Measurements from ENCODE around the gene LPAR2. TPM values are rescaled to one million over a fixed set of nuclear protein-coding genes. Genes with fewer than 3 reads are reported as not detected.
A peak's percentile ranks its signal among the peaks of the same experiment; 100 is the strongest.

Gene LPAR2
- total and polyA plus RNA-seq, 10 of the 15 experiments (the other 5 are each of a cell fraction or from before 2014, with no cell fraction given), result 0.98 to 23.8 (median 10.2) TPM

- TF ChIP-seq GATAD2B (conservative IDR thresholded peaks at IDR 0.05; ENCODE audit: low read depth) (peak; percentile 6; the same call in 1 of the 2 replicates), JUND (IDR thresholded peaks at IDR 0.05; ENCODE audit: low read depth, low read length) (peak; percentile 73; the same call in 1 of the 2 replicates), WRNIP1 (IDR thresholded peaks at IDR 0.05; ENCODE audit: borderline replicate concordance, low read depth, low read length) (no peak), YBX1 (IDR thresholded peaks at IDR 0.05) (no peak), KAT2A (conservative IDR thresholded peaks at IDR 0.05; ENCODE audit: control insufficient read depth, low read depth, low read length) (no peak), NR2F1 (conservative IDR thresholded peaks at IDR 0.05) (peak; percentile 79; the same call in 1 of the 2 replicates), FOS (IDR thresholded peaks at IDR 0.05; ENCODE audit: borderline replicate concordance, extremely low read depth, insufficient read length) (peak; percentile 76), RB1 (IDR thresholded peaks at IDR 0.05; ENCODE audit: borderline replicate concordance) (peak; percentile 79; the same call in 1 of the 2 replicates), ZZZ3 (IDR thresholded peaks at IDR 0.05; ENCODE audit: control insufficient read depth, insufficient read length, low read depth) (no peak), SIN3A (IDR thresholded peaks at IDR 0.05; ENCODE audit: low read depth, low read length) (no peak), MTA3 (IDR thresholded peaks at IDR 0.05; ENCODE audit: borderline replicate concordance, low read length) (no peak), POLR2A (IDR thresholded peaks at IDR 0.05; ENCODE audit: low read depth, low read length) (peak; percentile 87), NKRF (conservative IDR thresholded peaks at IDR 0.05) (peak; percentile 58), MYC (IDR thresholded peaks at IDR 0.05; ENCODE audit: insufficient read depth, insufficient read length, insufficient replicate concordance, low read length, severe bottlenecking) (no peak), HSF1 (IDR thresholded peaks at IDR 0.05; ENCODE audit: low read depth, low read length) (no peak), CHD4 (IDR thresholded peaks at IDR 0.05) (no peak), NFYB (IDR thresholded peaks at IDR 0.05; ENCODE audit: insufficient read depth, low read depth, low read length) (peak; percentile 100), STAT3 (IDR thresholded peaks at IDR 0.05; ENCODE audit: low read depth, low read length) (no peak), CREM (IDR thresholded peaks at IDR 0.05; ENCODE audit: low read depth) (0 out of 2 replicates have a peak, but pooled peaks have one; percentile 11), ZBED1 (IDR thresholded peaks at IDR 0.05; ENCODE audit: borderline replicate concordance) (no peak; the same call in 1 of the 2 replicates), CEBPZ (IDR thresholded peaks at IDR 0.05; ENCODE audit: low read depth, low read length) (peak; percentile 72)
Observed at GRCh38 chr19:19668230-19669012, 40.4 kb upstream of the LPAR2 start, which contains the start of gene ZNF101 (continued).

Data from GM12878 (cell line).